NCI-H524 (cell line): ENCODE data around the gene MORN5.

Source experiments
- DNase-seq, 2 experiments: peaks; one replicate each; lab custom pipeline; 2025; lab: John Stamatoyannopoulos, UW

The MORN5 gene

DNA sequence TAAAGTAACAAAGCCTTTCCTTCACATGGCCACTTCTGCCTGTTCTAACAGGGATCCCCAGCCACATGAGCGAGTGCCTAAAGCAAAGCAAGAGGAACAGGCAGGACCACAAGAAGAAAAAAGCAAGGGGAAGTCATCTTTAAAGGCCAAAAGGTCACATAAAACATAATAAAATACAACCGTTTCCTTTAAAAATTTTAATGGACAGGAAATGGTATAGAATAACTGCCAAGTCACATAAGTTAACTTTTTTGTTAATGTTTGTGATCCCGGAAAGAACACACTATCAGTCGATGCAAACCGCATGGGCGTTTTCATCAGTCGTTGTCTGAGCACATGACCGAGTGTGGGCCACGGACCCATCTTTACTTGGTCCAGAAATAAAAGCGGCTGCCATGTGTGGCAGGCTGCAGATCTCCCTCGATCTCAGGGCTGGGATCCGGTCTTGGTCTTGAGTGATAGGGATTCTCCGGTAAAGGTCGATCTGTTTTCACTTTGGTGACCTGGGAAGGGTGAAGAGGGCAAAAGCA, 15.8 kb upstream of the MORN5 start:
- DNase-seq: no peak

DNA sequence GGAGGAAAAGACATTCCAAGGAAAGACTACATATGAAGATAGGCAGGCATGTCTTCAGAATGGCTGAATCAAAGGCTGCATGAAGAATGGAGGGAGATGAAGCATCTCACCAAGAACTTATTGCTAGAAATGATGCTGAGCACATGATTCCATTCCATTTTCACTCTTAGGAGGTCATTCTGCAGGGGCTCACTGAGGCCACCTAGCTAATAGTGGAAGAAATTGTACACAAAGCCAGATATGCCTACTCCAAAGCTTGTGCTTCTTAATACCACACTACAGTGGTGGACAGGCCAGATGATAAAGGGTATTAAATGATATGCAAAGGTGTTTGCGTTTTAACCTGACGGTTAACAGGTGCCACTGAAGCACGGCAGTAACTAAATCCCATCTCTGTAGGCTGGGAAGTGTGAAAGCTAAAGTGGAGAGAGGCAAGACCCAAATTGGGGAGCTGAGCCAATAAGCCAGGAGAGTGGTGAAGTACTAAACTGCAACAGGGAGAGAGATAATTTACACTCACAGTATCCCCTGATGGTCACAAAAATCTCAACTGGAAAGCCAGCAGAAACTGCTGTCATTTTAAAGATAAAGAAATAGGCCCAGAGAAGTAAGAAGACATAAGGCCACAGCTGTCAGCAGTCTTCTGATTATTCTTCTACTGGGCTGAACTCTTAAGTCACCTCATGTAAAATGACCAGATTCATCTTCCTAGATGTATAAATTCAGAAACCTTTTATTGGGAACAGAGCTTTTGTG, 14.7 kb upstream of the MORN5 start:
- DNase-seq: peak in 1 of 2 experiments; percentile 18

GRCh38 chr9:122145592-122145863, 14.2 kb upstream of the MORN5 start:
- no peak for DNase-seq

- no peak for DNase-seq
Measured at GRCh38 chr9:122151267-122151828, 8.4 kb upstream of the MORN5 start.

GRCh38 chr9:122155796-122156195, 3.9 kb upstream of the MORN5 start:
- DNase-seq: no peak

DNA sequence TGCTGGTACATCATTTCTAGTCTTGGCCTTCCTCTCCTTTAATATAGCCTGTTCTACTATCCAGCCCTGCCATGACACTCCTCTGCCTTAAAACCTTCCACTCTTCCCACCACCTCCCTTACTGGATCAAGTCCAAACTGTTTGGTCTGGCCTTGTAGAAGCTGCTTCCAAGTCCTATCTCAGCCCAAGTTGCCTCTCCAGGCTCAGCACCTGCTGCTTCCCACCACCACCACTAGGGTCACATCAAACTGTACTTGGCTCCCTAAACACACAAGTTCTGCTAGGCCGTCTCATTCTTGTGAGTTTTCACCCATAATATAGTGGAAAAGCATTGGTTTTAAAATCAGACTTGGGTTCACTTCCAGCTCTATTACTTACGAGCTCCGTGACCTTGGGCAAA, 1.5 kb upstream of the MORN5 start:
- DNase-seq: peak; percentile 43

- DNase-seq: no peak
Measured at GRCh38 chr9:122159925-122160246, 178 bp downstream of the MORN5 start.

- no peak for DNase-seq
Measured at GRCh38 chr9:122162415-122162814, 2.7 kb downstream of the MORN5 start.

DNA sequence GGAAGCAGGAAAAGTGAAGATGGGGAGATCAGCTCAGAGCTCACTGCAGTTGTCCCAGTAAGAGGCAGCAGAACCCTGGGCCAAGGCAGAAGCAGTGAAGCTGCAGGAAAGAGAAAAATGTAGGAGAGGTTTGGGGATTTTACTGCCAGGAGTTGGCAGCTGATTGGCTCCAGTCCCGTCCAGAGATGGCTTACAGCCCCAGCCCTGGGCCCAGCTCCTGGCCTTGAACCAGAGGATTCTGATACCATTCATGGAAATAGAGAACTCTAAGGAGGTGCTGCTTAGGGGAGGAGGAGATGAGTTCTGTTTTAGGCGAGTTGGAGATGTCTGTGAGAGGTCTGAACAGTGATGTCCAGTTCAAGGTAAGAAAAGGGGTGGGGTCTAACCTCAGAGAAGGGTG, 4.6 kb downstream of the MORN5 start:
- DNase-seq: no peak

DNA sequence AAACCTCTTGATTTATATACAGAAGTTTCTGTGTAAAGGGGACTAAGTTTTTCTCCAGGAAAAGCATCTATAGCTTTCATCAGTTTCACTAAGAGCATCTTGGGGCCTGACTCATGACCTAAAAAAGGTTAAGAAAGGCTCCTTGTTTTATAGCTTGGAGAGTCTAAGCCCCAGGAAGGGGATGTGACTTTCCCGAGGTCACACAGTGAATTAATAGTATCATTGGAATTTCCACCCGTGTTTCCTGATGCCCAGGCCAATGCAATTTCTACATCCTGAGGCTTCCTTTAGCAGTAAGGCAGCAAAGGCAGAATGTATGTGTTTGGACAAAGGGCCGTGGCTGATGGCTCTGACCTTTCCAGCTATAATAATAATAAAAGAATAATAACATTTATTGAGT, 8.6 kb downstream of the MORN5 start:
- no peak for DNase-seq

- no peak for DNase-seq
Measured at GRCh38 chr9:122172131-122172530, 12.4 kb downstream of the MORN5 start.

DNA sequence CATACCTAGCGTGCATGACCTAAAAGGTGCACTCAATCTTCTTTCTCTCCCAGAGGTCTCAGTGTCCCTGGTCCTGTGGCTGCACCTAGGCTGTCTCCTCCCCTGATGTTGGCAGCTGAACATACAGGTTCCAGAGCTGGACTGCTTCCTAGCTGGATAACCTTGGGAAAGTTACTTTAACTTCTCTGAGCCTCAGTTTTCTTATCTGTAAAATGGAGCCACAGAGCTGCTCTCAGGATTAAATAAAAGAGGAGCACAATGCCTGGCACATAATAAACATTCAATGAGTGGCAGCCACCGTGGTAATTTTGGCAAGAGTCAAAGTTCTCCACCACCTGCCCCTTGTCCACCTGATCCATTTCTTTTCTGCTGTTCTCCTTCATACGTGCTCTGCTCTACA, 14.0 kb downstream of the MORN5 start:
- no peak for DNase-seq

DNA sequence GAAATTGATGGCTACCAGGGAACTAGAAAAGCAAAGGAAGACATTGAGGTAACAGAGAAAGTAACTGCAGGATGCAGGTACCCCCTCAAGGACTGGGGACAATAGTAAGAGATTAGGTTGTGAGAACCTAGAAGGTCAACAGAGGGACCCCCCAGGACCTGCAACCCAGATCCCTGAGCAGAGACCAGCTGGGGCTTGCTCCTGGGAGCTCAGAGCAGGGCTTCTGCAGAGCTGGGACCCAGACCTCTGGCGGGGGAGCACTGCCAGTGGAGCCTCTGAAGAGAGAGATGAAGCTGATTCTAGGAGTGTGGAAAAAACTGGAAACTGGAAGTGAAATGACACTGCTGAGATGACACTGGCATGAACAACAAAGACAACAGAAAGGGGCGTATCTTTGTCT, 17.2 kb downstream of the MORN5 start:
- no peak for DNase-seq

- DNase-seq: no peak
Measured at GRCh38 chr9:122179054-122179689, 19.5 kb downstream of the MORN5 start.

DNA sequence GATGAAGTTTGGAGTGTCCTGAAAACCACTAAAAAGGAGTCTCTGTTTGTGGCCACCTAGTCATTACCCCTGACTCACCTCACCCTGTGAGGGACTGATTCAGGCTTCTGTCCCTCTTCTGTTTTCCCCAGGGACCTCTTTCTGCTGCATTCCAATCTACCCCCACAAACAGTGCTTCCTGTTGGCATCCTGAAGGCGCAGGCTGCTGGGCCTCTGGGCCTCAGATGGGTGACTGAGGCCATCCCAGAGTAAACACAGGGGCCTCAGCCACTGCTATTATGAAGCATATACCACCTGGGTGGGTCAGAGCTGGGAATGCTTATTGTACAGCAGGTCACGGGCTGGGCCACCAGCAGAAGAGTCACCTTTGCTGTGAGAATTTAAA, 20.0 kb downstream of the MORN5 start:
- no peak for DNase-seq

DNA sequence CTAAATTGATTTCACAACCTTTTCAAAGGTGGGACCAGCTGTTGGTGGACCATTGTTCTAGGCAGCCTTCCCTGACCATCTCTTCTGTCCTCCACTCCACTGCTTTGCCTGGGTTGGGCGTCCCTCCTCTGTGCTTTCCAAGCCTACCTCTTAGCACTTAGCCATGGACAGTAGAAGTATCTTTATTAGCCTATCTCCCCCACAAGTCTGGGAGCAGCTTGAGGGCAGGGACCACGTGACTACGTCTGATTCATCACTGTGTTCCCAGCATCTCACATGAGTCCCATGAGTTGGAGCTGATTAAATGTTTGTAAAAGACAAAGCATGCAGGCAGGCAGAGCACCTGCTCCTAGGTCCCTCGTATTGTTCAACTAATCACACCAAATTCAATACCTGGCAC, 20.9 kb downstream of the MORN5 start:
- peak in 1 of 2 experiments; percentile 33 for DNase-seq

DNA sequence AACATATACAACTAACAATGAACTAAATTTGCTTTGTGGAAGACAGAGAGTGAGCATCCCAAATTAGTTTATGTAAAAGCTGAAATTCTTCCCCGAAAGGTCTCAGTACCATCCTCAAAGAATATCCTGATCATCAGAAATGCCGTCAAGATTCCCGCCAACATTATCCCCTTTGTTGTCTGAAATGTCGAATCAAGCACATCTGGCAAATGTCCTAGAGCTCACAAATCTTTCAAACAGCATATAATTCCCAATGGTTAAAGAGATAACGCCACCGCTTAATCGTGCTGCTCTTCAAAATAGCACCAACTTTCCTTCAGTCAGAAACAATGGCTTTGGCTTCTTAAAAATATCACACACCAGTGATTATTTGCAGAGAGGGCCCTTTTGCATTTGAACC, 23.8 kb downstream of the MORN5 start:
- no peak for DNase-seq

DNA sequence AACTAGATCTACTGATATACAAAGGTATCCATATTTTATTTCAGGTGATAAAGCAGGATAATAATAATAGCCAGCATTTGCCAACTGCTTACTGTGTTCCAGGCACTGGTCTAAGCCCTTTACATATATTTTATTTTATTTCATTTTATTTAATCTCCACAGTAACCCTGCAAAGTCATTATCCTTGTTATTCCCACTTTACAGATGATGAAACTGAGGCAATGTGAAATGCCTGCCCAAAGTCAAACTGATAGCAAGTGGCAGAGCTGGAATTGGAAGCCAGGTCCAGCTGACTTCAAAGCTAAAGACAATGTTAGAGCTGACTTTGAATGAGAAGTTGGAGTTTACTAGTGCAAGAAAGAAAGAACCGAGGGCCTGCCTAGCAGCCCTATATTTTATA, 24.8 kb downstream of the MORN5 start:
- no peak for DNase-seq

DNA sequence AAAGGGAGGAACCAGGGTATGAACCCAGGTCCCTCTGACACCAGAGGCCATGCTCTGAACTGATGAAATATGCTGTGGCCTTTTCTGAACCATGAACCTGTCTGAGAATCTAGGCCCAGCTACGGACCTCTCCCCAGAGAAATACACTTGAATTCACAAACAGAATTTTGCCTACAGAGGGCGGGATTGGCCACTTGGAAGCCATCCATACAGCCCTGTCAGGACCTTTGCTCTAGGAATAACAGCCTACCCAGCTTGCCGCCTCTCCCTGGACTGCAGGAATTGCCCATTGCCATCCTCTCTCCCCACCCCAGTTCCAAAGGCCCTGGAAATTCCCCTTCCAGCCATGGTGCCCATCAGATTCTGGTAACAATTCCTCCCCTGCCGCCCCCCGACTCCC, 26.6 kb downstream of the MORN5 start:
- DNase-seq: no peak

DNA sequence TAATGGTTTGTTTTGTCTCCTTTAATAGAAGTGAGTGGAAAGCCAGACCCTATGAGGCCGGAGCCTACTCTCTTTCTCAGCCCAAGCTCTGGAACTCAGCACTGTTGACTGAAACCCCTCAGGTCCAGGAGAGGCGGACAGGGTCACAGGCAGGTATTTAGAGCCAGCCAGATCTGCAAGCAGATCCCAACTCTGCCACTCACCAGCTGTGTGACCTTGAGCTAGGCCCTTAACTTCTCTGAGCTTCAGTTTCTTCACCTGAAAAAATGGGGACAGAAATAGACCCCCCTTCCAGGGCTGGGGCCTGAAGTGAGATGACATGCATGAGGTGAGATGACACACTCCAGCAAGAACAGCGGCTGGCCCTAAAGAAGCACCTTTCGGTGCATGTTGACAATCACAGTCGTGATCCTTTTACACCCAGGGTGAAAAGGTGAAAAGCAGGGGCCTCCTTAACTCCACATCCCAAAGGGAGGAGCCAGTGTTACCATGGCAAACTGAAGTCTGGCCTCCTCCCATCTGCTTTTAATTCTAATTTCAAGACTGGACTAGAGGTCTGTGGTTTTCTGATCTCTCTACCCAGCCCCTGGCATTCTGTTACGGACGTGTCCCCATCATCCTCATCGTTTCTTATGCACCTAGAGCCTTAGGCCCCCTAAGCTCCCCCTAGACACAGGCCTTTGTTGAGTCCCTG, 27.2 kb downstream of the MORN5 start:
- DNase-seq: no peak

- DNase-seq: no peak
Measured at GRCh38 chr9:122188369-122188768, 28.7 kb downstream of the MORN5 start.

DNA sequence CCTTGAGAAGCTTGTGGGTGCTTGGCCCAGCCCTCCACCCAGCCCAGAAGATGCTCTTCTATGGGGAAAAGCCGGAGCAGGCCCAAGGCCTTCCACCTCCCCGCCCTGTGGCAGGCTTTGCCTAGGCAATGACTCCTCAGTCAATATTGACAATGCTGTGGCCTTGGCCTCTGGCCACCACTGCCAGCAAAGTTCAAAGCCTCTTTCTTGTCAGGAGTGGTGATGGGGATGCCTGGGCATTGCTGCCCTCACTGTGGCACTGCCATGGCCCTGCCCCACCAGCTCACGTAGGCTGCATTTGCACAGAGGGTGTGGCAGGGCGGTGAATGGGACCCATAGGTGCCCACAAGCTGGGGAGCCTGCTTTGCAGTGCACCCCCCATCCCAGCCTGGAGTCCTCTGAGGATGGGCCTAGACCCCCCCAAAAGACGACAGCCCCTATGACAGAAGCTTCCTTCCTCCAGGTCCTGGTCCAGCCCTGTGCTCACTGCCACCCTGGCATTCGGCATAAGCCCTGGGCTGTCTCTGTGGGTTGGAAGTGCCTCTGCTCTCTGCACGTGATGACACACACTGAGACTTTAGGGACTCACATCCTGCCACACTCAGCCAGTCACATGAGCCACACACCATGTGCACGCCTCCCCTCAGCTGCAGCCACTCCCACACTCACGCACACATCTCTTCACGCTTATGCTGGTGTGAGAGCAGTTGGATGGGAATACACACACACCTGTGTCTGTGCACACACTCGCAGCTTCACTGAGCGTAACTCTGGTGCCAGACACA, 31.1 kb downstream of the MORN5 start:
- no peak for DNase-seq
